Liver (tissue), 9 donors: ENCODE results near the gene POU1F1. TPM values are rescaled to one million over a fixed set of nuclear protein-coding genes. Genes with fewer than 3 reads are reported as not detected.

ENCODE experiments used
- DNase-seq: peaks from one replicate; pipeline ENCODE4 v3.0.0-alpha.2; 2017; ENCODE audit warnings: low spot score
- H3K27ac ChIP-seq, 2 donors: one replicate each; pipeline ENCODE4 v1.7.0; 2013; ENCODE audit warnings: inconsistent platforms in 2 of 2, low read length in 2 of 2, control low read depth in 1 of 2, low read depth in 1 of 2, mild to moderate bottlenecking in 1 of 2
- H3K27me3 ChIP-seq, 4 donors: one replicate each; pipeline versions ENCODE4 v1.6.1 to v1.7.0; 2013; ENCODE audit warnings: low read length in 3 of 4, inconsistent platforms in 1 of 4, mild to moderate bottlenecking in 1 of 4, moderate library complexity in 1 of 4; ENCODE audit not compliant: control insufficient read depth in 4 of 4, insufficient read depth in 4 of 4
- H3K36me3 ChIP-seq, 4 donors: one replicate each; pipeline versions ENCODE4 v1.6.1 to v1.7.0; 2013; ENCODE audit warnings: low read length in 3 of 4, mild to moderate bottlenecking in 3 of 4, low read depth in 1 of 4, moderate library complexity in 1 of 4; ENCODE audit not compliant: control insufficient read depth in 4 of 4, insufficient read depth in 3 of 4
- H3K4me1 ChIP-seq, 4 donors: one replicate each; pipeline versions ENCODE4 v1.6.1 to v1.7.0; 2013; ENCODE audit warnings: low read length in 3 of 4, mild to moderate bottlenecking in 3 of 4, moderate library complexity in 1 of 4; ENCODE audit not compliant: control insufficient read depth in 4 of 4, insufficient read depth in 4 of 4
- H3K4me3 ChIP-seq, 3 donors: one replicate each; pipeline versions ENCODE4 v1.6.1 to v1.7.0; 2013; ENCODE audit warnings: low read length in 3 of 3, control low read depth in 1 of 3, low read depth in 1 of 3, mild to moderate bottlenecking in 1 of 3
- H3K9ac ChIP-seq, 2 donors: one replicate each; pipeline ENCODE4 v1.7.0; 2013; ENCODE audit warnings: low read length in 2 of 2, mild to moderate bottlenecking in 2 of 2, moderate library complexity in 2 of 2, control low read depth in 1 of 2, low read depth in 1 of 2
- H3K9me3 ChIP-seq, 4 donors: one replicate each; pipeline versions ENCODE4 v1.6.1 to v1.7.0; 2013; ENCODE audit warnings: low read length in 3 of 4; ENCODE audit not compliant: control insufficient read depth in 4 of 4
- ATF3 ChIP-seq: IDR thresholded peaks from 2 replicates; pipeline ENCODE4 v1.6.1; 2016; ENCODE audit warnings: antibody characterized with exemption
- CTCF ChIP-seq: fragments of 150-350 bp; IDR thresholded peaks from 2 replicates; pipeline ENCODE4 v1.5.1; 2017; ENCODE audit warnings: improper control_type of control experiment, low read depth, low read length; ENCODE audit not compliant: missing input control
- EGR1 ChIP-seq, 2 donors: IDR thresholded peaks; 2 replicates each; pipeline ENCODE4 v1.6.1; 2016 to 2018; ENCODE audit warnings: antibody characterized with exemption in 2 of 2, low read depth in 2 of 2
- FOXA1 ChIP-seq: IDR thresholded peaks from 2 replicates; pipeline ENCODE4 v1.6.1; 2016; ENCODE audit warnings: antibody characterized with exemption
- FOXA2 ChIP-seq: IDR thresholded peaks from 2 replicates; pipeline ENCODE4 v1.6.1; 2016; ENCODE audit warnings: antibody characterized with exemption
- GABPA ChIP-seq, 2 donors: IDR thresholded peaks in 1 of 2; conservative IDR thresholded peaks in 1 of 2; 2 replicates each; pipeline ENCODE4 v1.6.1; 2016; ENCODE audit warnings: antibody characterized with exemption in 2 of 2, mild to moderate bottlenecking in 1 of 2, moderate library complexity in 1 of 2
- HNF4A ChIP-seq, 2 donors: conservative IDR thresholded peaks; 2 replicates each; pipeline ENCODE4 v1.6.1; 2016; ENCODE audit warnings: antibody characterized with exemption in 2 of 2, mild to moderate bottlenecking in 2 of 2
- HNF4G ChIP-seq: IDR thresholded peaks from 2 replicates; pipeline ENCODE4 v1.6.1; 2016; ENCODE audit warnings: antibody characterized with exemption
- JUND ChIP-seq, 2 donors: IDR thresholded peaks; 2 replicates each; pipeline ENCODE4 v1.6.1; 2016; ENCODE audit warnings: antibody characterized with exemption in 2 of 2
- NR2F2 ChIP-seq: IDR thresholded peaks from 2 replicates; pipeline ENCODE4 v1.6.1; 2016; ENCODE audit warnings: antibody characterized with exemption
- RAD21 ChIP-seq, 2 donors: IDR thresholded peaks; 2 replicates each; pipeline ENCODE4 v1.6.1; 2016; ENCODE audit warnings: antibody characterized with exemption in 2 of 2, mild to moderate bottlenecking in 2 of 2
- RXRA ChIP-seq, 2 donors: IDR thresholded peaks; 2 replicates each; pipeline ENCODE4 v1.6.1; 2017 to 2018; ENCODE audit warnings: antibody characterized with exemption in 2 of 2, mild to moderate bottlenecking in 1 of 2
- SP1 ChIP-seq: IDR thresholded peaks from 2 replicates; pipeline ENCODE4 v1.6.1; 2018; ENCODE audit warnings: antibody characterized with exemption, mild to moderate bottlenecking
- TAF1 ChIP-seq: conservative IDR thresholded peaks from 2 replicates; pipeline ENCODE4 v1.6.1; 2016; ENCODE audit warnings: antibody characterized with exemption, mild to moderate bottlenecking
- YY1 ChIP-seq: IDR thresholded peaks from 2 replicates; pipeline ENCODE4 v1.6.1; 2016; ENCODE audit warnings: antibody characterized with exemption, mild to moderate bottlenecking
- ZBTB33 ChIP-seq: IDR thresholded peaks from 2 replicates; pipeline ENCODE4 v1.6.1; 2016; ENCODE audit warnings: antibody characterized with exemption
- WGBS: extraction: QIAGEN DNeasy Blood & Tissue Kit; methylation state at CpG from one replicate; pipeline ENCODE4 v1.1.7; 2013; 5-methylcytosine and 5-hydroxymethylcytosine counted together
- polyA plus RNA-seq, 2 donors: library from polyadenylated mRNA; stranded (reverse) in 1 of 2; unstranded in 1 of 2; fragments of 200-250 nt in 1 of 2; fragments of >200 nt in 1 of 2; fragmentation: Nextera tagmentation in 1 of 2; extraction: Ambion mirVana in 1 of 2; gene quantifications; one replicate each; pipeline versions ENCODE4 v1.2.1 to v1.2.3, GENCODE V29; 2013 to 2015
- total RNA-seq, 2 donors: library from RNA; depleted of rRNA; stranded (reverse); fragments of >200 nt; gene quantifications; one replicate each; pipeline ENCODE4 v1.2.3, GENCODE V29; 2014
- TF ChIP-seq, protein P1 (sequence below): IDR thresholded peaks from 2 replicates; pipeline ENCODE4 v1.6.1; 2016; ENCODE audit warnings: antibody characterized with exemption, mild to moderate bottlenecking
- TF ChIP-seq, protein P2 (sequence below): IDR thresholded peaks from 2 replicates; pipeline ENCODE4 v1.6.1; 2016; ENCODE audit warnings: antibody characterized with exemption
- donor health status: healthy.
- donor health status: healthy.
- donor health status: healthy.
- donor health status: healthy.
- donor health status: healthy.

The POU1F1 gene
- total and polyA plus RNA-seq, 4 donors: not detected

GRCh38 chr3:87236093-87236492 is 40.3 kb downstream of the POU1F1 start (continued):
- TF ChIP-seq YY1 (no peak), NR2F2 (no peak), FOXA2 (no peak), FOXA1 (no peak), EGR1 (IDR thresholded peaks at IDR 0.05; ENCODE audit: low read depth in 2 of 2) (no peak), RXRA (IDR thresholded peaks at IDR 0.05) (no peak), SP1 (no peak), HNF4A (conservative IDR thresholded peaks at IDR 0.05) (no peak), GABPA (IDR thresholded peaks at IDR 0.05 in 1 of 2, conservative IDR thresholded peaks at IDR 0.05 in 1 of 2) (no peak)

- H3K9ac ChIP-seq: no peak overlapping the region
- no peaks in the 10 kb centered on the region for H3K36me3 ChIP-seq
- TF ChIP-seq YY1 (no peak), HNF4G (no peak), TAF1 (no peak), NR2F2 (no peak), FOXA2 (no peak), HNF4A (conservative IDR thresholded peaks at IDR 0.05) (no peak), GABPA (IDR thresholded peaks at IDR 0.05 in 1 of 2, conservative IDR thresholded peaks at IDR 0.05 in 1 of 2) (no peak), ATF3 (no peak), CTCF (no peak), JUND (IDR thresholded peaks at IDR 0.05) (no peak), FOXA1 (no peak), SP1 (no peak), EGR1 (IDR thresholded peaks at IDR 0.05; ENCODE audit: low read depth in 2 of 2) (no peak), RXRA (IDR thresholded peaks at IDR 0.05) (no peak), RAD21 (IDR thresholded peaks at IDR 0.05) (no peak), ZBTB33 (no peak)
- TF ChIP-seq, protein P1, sequence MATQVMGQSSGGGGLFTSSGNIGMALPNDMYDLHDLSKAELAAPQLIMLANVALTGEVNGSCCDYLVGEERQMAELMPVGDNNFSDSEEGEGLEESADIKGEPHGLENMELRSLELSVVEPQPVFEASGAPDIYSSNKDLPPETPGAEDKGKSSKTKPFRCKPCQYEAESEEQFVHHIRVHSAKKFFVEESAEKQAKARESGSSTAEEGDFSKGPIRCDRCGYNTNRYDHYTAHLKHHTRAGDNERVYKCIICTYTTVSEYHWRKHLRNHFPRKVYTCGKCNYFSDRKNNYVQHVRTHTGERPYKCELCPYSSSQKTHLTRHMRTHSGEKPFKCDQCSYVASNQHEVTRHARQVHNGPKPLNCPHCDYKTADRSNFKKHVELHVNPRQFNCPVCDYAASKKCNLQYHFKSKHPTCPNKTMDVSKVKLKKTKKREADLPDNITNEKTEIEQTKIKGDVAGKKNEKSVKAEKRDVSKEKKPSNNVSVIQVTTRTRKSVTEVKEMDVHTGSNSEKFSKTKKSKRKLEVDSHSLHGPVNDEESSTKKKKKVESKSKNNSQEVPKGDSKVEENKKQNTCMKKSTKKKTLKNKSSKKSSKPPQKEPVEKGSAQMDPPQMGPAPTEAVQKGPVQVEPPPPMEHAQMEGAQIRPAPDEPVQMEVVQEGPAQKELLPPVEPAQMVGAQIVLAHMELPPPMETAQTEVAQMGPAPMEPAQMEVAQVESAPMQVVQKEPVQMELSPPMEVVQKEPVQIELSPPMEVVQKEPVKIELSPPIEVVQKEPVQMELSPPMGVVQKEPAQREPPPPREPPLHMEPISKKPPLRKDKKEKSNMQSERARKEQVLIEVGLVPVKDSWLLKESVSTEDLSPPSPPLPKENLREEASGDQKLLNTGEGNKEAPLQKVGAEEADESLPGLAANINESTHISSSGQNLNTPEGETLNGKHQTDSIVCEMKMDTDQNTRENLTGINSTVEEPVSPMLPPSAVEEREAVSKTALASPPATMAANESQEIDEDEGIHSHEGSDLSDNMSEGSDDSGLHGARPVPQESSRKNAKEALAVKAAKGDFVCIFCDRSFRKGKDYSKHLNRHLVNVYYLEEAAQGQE: no peak
- TF ChIP-seq, protein P2, sequence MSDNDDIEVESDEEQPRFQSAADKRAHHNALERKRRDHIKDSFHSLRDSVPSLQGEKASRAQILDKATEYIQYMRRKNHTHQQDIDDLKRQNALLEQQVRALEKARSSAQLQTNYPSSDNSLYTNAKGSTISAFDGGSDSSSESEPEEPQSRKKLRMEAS: no peak
- DNase-seq: no peak
- no peak overlapping the region for H3K27ac ChIP-seq
- H3K4me1 ChIP-seq: peaks cover 0 to 10% (median 3%) of the 10 kb centered on the region in 4 donors
- 97% methylated on average over 1 of the region's 1 CpG for WGBS
- no peaks in the 10 kb centered on the region for H3K27me3 ChIP-seq
- H3K4me3 ChIP-seq: no peak overlapping the region
- H3K9me3 ChIP-seq: no peaks in the 10 kb centered on the region
Observed at GRCh38 chr3:87233805-87234204, 42.6 kb downstream of the POU1F1 start.
